Loucy (cell line): Measurements from ENCODE around the gene CYSLTR2.

Source experiments
- EZH2phosphoT487 ChIP-seq: fragments of 200-600 bp; IDR thresholded peaks from 2 replicates; pipeline ENCODE4 v1.6.1; 2018; ENCODE audit warnings: antibody characterized with exemption, mild to moderate bottlenecking, moderate library complexity, borderline replicate concordance
- TF ChIP-seq, protein P1 (sequence below): fragments of 200-600 bp; sonication (generic); conservative IDR thresholded peaks from 2 replicates; pipeline ENCODE4 v1.5.1; 2014; ENCODE audit warnings: mild to moderate bottlenecking, antibody characterized with exemption, low read length

DNA sequence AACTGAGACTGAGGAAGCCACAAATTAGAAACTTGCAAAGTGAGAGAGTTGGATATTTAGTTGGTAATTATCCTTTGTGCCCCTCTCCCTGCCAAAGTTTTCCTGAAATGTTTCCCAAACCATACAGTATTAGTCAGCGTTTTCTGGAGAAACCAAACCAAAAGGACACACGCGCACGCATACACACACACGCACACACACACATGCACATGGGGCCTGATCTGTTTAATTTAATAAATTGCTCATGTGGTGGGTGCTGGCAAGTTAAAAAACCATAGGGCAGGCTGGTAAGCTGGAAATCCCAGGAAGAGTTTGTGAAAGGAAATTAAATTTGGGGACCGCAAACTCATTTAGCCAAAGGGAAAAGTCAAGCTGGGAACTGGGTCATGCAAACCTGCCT lies 11.7 kb upstream of the CYSLTR2 start:
- TF ChIP-seq, protein P1, sequence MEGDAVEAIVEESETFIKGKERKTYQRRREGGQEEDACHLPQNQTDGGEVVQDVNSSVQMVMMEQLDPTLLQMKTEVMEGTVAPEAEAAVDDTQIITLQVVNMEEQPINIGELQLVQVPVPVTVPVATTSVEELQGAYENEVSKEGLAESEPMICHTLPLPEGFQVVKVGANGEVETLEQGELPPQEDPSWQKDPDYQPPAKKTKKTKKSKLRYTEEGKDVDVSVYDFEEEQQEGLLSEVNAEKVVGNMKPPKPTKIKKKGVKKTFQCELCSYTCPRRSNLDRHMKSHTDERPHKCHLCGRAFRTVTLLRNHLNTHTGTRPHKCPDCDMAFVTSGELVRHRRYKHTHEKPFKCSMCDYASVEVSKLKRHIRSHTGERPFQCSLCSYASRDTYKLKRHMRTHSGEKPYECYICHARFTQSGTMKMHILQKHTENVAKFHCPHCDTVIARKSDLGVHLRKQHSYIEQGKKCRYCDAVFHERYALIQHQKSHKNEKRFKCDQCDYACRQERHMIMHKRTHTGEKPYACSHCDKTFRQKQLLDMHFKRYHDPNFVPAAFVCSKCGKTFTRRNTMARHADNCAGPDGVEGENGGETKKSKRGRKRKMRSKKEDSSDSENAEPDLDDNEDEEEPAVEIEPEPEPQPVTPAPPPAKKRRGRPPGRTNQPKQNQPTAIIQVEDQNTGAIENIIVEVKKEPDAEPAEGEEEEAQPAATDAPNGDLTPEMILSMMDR = no peak
- TF ChIP-seq EZH2phosphoT487 = no peak
